Adipocyte (in vitro differentiated cells): ENCODE measurements around the gene RPUSD1.

Experiments used
- DNase-seq: peaks from one replicate; pipeline ENCODE4 v3.0.0-alpha.2; 2015; ENCODE audit warnings: low read depth
- H3K27me3 ChIP-seq: replicated peaks from 2 replicates; pipeline ENCODE4 v1.7.0; 2013; ENCODE audit warnings: mild to moderate bottlenecking, low read length, moderate library complexity; ENCODE audit not compliant: control insufficient read depth, insufficient read depth
- H3K36me3 ChIP-seq: 2 replicates; pipeline ENCODE4 v1.7.0; 2013; ENCODE audit warnings: low read length, mild to moderate bottlenecking, moderate library complexity; ENCODE audit not compliant: control insufficient read depth, insufficient read depth, severe bottlenecking
- H3K4me1 ChIP-seq: 2 replicates; pipeline ENCODE4 v1.7.0; 2013; ENCODE audit warnings: mild to moderate bottlenecking, low read length, moderate library complexity; ENCODE audit not compliant: control insufficient read depth, insufficient read depth
- H3K4me3 ChIP-seq: 2 replicates; pipeline ENCODE4 v1.7.0; 2013; ENCODE audit warnings: mild to moderate bottlenecking, low read length, moderate library complexity
- H3K9ac ChIP-seq: 2 replicates; pipeline ENCODE4 v1.7.0; 2013; ENCODE audit warnings: mild to moderate bottlenecking, low read length, moderate library complexity
- H3K9me3 ChIP-seq: 2 replicates; pipeline ENCODE4 v1.7.0; 2013; ENCODE audit warnings: mild to moderate bottlenecking, low read length, moderate library complexity; ENCODE audit not compliant: control insufficient read depth

Gene RPUSD1

DNA sequence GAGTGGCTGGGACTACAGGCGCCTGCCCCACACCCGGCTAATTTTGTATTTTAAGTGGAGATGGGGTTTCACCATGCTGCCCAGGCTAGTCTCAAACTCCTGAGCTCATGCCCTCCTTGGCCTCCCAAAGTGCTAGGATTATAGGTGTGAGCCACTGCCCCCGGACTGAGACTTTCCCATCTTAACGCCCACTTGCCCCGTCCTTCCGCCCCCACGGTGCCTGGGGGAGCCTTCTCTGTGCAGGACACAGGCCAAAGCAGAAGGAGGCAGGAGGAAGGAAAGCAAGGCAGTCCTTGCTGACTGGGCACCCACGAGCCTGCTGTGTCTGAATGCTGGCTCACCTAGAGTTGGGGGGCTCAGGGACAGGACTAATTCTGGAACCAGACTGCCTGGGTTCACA is 30.0 kb upstream of the RPUSD1 start:
- Histone ChIP-seq H3K4me1 (peaks cover 16% of the 10 kb centered on the region), H3K9me3 (no peaks in the 10 kb centered on the region), H3K27me3 (peaks cover 30% of the 10 kb centered on the region), H3K4me3 (no peak overlapping the region), H3K9ac (no peak overlapping the region), H3K36me3 (no peaks in the 10 kb centered on the region)
- no peak for DNase-seq

DNA sequence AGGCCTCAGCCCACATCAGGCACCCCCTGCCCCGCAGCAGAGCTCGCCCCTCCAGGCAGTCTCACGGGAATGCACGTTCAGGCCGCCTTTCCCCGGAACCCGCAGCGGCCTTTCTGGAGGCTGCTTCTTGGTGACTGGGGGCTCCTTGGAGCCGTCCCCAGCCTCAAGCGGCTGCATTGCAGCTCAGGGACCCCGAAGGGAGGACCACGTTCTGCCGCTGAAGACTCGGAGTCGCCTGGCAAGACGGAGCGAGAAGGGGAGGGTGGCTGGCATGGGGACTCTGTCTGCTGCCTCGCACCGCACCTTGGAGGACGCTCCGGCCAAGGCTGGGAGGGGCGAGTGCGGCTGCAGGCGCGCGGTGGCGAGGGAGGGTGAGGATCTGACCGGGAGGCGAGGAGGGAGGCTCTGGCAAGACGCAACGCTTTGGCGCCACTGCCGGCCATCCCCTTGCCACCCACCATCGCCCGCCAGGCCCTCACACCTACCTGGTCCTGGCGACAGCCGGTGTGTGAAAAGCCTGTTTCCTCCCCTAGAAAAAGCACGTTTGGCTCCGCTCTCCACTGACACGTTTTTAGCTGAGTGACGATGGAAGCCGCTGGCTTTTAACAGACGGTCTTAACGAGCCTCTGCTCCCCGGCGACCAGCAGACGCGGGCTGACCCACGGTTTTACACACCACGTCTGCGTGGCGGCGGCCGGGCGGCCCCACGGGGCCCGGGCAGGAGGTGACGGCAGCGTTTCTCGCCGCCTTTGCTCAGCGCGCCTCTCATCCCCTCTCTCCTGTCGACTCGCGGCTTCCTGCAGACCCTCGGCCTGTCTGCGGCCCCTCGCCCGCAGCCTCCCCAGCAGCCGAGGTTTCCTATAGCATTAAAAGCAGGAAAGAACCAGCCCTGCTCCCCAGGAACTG is 29.1 kb upstream of the RPUSD1 start:
- Histone ChIP-seq H3K36me3 (no peaks in the 10 kb centered on the region), H3K9ac (no peak overlapping the region), H3K27me3 (peaks cover 24% of the 10 kb centered on the region), H3K9me3 (peaks cover 2% of the 10 kb centered on the region), H3K4me3 (no peak overlapping the region), H3K4me1 (peaks cover 17% of the 10 kb centered on the region)
- peak; percentile 18 for DNase-seq

DNA sequence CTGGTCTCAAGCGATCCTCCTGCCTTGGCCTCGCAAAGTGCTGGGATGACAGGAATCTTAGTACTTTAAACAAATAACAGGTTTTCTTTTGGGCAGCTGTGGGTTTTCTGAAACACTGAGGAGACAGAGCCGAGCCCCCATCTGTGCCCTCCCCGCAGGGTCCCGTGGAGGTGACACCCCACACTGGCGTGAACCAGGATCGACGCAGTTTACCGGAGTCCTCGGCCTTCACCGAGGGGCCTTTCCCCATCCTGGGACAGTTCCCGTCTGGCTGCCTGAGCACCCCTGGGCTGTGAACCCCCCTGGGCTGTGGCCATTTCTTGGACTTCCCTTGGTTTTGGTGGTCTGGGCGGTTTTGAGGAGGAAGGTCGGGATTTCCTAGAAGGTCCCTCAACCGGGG is 27.7 kb upstream of the RPUSD1 start:
- no peak overlapping the region for H3K4me3 ChIP-seq
- peaks cover 16% of the 10 kb centered on the region for H3K27me3 ChIP-seq
- DNase-seq = no peak

DNA sequence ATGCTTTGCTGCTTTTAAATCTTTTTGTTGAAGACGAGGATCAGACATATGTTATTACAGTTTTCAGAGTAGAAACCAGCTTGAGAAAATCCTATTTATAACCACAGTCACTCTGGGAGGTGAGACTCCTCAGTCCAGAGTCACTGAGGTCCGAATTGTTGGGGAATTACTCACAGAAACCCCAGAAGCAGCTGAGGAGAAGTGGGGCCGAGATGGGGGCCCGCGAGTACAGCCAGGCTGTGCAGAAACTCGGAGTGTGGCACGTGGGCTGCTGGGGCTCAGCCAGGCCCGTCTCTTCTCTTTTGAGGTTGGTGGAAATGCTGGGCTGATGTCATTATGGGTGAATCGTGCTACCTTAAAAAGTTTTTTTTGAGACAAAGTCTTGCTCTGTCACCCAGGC is 26.8 kb upstream of the RPUSD1 start:
- H3K4me3 ChIP-seq = no peak overlapping the region
- H3K4me1 ChIP-seq = peaks cover 17% of the 10 kb centered on the region
- H3K27me3 ChIP-seq = peaks cover 16% of the 10 kb centered on the region
- DNase-seq = peak; percentile 13
- H3K9me3 ChIP-seq = peaks cover 5% of the 10 kb centered on the region
- H3K36me3 ChIP-seq = no peaks in the 10 kb centered on the region
- no peak overlapping the region for H3K9ac ChIP-seq

More for the DNA sequence above, 27.7 kb upstream of the RPUSD1 start:
- Histone ChIP-seq H3K9me3 (peaks cover 5% of the 10 kb centered on the region), H3K36me3 (no peaks in the 10 kb centered on the region), H3K4me1 (peaks cover 17% of the 10 kb centered on the region), H3K9ac (no peak overlapping the region)

DNA sequence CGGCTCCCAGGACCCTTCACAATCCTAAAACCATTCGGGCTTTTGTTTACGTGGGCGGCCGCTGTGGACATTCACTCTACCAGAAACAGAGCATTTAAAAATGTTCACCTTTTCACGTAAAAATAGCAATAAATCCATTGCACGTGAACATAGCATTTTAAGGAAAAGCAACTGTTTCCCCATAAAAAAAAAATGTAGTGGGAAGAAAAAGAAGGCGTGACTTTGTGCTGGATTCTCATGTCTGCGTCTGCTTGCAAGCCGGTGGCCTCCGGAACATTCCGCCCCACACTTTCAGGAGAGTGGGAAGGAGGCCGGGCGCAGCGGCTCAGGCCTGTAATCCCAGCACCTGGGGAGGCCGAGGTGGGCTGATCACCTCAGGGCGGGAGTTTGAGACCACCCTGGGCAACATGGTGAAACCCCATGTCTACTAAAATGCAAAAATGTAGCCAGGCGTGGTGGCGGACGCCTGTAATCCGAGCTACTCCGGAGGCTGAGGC is 25.8 kb upstream of the RPUSD1 start:
- peak overlapping the region; percentile 69 for H3K9ac ChIP-seq
- no peak for DNase-seq
- peak overlapping the region; percentile 63 for H3K4me3 ChIP-seq
- H3K27me3 ChIP-seq = peaks cover 13% of the 10 kb centered on the region
- peaks cover 17% of the 10 kb centered on the region for H3K4me1 ChIP-seq
- H3K9me3 ChIP-seq = peaks cover 5% of the 10 kb centered on the region
- H3K36me3 ChIP-seq = no peaks in the 10 kb centered on the region

DNA sequence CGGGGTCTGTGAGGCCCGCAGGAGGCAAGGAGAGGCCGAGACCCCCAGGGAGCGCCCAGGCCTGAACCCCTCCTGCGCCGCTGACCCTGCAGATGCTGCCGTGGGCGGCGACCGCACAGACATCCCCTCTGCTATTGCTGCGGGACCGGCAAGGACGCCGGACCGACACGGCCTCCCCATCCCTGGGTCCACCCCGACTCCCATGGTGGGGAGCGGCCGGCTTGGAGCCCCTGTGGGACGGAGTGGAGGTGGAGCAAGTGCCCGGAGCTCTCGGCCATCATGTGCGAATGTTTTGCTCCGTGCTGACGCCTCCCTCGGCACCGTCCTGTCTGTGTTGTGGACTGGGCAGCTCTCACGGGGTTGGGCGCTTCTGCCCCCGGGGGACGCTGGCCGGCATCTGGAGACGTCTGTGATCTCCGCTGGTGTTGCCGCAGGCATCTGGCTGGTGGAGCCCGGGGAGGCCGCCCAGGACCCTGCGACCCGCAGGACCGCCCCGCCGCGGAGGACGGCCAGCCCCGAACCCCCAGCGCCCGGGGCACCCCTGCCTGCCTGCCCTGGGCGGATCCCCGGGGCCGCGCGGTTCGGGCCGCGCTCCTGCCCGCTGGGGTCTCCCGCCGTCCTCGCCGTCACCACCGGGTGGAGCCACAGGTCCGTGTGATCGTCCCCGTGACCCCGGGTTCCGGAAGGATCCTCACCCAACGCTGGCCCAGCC is 25.2 kb upstream of the RPUSD1 start:
- Histone ChIP-seq H3K27me3 (peaks cover 8% of the 10 kb centered on the region), H3K4me1 (peaks cover 22% of the 10 kb centered on the region), H3K36me3 (no peaks in the 10 kb centered on the region), H3K4me3 (peak overlapping the region; percentile 63), H3K9me3 (peaks cover 5% of the 10 kb centered on the region), H3K9ac (peak overlapping the region; percentile 69)
- peak; percentile 71 for DNase-seq

DNA sequence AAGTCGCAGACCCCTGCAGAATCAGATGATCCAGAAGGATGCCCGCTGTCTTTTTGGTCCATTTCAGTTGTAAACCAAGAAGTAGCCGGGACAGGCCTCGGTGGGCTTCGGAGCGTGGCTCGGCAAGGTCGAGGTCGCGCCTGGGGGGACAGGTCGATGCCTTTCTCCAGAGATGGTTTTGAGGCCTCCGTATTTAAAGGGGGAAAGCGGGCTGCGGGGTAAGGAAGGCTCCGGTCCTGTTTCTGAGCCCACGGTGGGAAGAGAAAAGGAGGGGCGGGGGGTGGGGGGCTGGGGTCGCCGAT is 19.9 kb upstream of the RPUSD1 start:
- peak overlapping the region; percentile 94 for H3K4me3 ChIP-seq
- H3K9me3 ChIP-seq = peaks cover 5% of the 10 kb centered on the region
- peak overlapping the region; percentile 93 for H3K9ac ChIP-seq
- no peak for DNase-seq
- H3K36me3 ChIP-seq = no peaks in the 10 kb centered on the region
- H3K27me3 ChIP-seq = peaks cover 5% of the 10 kb centered on the region
- peaks cover 9% of the 10 kb centered on the region for H3K4me1 ChIP-seq

DNA sequence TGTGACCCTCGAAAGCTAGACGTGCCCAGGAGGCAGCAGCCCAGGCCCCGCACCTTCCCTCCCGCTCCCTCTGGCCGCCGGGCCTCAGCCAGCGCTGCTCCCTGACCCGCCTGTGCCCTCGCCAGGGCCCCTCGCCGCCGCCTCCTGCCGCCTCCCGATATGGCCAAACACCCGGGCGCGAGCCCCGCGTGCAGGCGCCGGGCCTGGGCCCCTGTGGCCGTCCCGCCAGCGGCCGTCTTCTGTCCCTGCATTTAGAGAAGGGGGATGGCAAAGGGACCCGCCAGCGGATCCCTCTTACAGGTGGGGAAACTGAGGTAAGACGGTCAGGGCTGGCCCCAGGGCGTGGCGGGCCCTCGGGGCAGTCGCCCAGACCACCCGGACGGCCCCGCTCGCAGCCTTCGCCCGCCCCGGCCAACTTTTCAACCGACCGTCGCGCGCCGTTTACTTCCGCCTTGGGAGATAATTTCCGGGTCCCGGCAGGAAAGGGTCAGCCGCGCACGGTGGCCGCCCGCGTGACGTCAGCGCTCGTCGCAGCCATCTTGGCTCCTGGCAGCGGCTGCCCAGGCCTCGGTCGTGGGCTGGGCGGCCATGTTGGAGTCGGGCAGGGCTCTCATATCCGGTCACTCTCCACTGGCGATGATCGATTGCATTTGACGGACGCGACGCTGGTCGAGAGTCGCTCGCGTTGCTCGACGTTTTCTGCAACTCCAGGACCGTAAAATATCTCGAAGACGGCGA is 19.3 kb upstream of the RPUSD1 start:
- peak; percentile 92 for DNase-seq
- H3K27me3 ChIP-seq = peaks cover 10% of the 10 kb centered on the region
- H3K9me3 ChIP-seq = peaks cover 5% of the 10 kb centered on the region
- peak overlapping the region; percentile 94 for H3K4me3 ChIP-seq
- H3K4me1 ChIP-seq = peaks cover 8% of the 10 kb centered on the region
- H3K36me3 ChIP-seq = no peaks in the 10 kb centered on the region
- H3K9ac ChIP-seq = peak overlapping the region; percentile 93

DNA sequence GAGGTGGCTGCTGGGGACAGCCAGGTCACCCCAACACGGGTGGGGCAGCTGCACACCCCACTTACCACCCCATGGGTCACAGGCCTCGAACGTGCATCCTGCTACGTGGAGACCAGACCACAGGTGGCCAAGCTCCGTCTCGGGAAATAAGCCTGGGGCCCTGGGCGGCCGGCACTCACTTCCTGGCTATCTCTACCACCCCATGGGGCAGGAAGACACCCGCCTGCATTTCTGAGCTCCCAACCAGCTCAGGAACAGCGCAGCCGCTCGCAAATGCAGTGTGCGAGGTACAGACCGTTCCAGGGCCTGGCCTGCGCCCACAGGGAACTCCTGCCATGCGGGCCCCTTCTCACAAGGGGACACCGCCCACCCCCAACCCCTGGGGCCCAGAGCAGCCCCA is 17.3 kb upstream of the RPUSD1 start:
- Histone ChIP-seq H3K36me3 (no peaks in the 10 kb centered on the region), H3K4me3 (no peak overlapping the region), H3K9me3 (no peaks in the 10 kb centered on the region), H3K27me3 (peaks cover 28% of the 10 kb centered on the region), H3K9ac (no peak overlapping the region), H3K4me1 (peaks cover 8% of the 10 kb centered on the region)
- no peak for DNase-seq

DNA sequence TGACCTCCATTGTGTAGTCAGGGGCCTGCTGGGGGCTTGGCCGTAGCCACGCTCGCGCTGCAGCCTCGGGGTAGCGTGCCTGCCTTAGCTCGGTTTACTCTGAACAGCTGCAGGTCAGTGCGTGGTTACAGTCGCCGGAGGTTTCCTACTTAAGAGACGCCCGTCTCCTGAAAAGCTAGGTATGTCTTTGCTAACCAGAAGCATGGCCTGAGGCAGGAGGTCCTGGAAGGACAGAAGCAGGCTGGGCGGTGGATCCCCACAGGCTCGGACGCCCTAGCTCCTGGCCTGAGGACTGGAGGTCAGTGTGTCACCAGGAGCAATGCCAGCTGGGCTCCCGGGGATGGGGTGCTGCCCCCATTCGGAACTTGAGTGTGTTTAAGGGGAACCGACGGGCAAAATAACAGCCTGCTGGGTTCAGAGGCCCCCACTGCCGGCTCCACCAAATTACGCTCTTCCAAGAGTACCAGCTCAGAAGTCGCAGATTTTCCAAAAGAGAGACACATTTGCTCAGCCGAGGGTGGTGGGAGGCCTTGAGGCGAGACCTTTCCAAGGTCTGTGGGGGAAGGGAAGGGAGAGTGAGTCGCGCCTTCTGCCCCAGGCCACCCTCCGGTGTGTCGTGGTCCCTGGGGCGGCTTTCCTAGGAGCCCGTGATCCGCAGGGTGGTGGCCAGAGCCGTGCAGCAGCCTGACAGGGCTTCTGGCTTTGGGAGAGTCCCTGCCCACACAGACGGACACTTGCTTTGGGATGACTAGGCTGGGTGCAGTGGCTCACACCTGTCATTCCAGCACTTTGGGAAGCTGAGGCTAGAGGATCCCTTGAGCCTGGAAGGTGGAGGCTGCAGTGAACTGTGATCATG is 16.2 kb upstream of the RPUSD1 start:
- peaks cover 30% of the 10 kb centered on the region for H3K27me3 ChIP-seq
- no peak overlapping the region for H3K4me3 ChIP-seq
- H3K9ac ChIP-seq = no peak overlapping the region
- H3K9me3 ChIP-seq = no peaks in the 10 kb centered on the region
- no peaks in the 10 kb centered on the region for H3K36me3 ChIP-seq
- H3K4me1 ChIP-seq = peaks cover 8% of the 10 kb centered on the region
- no peak for DNase-seq
